Gastroesophageal sphincter (tissue), 4 donors: ENCODE measurements around the gene SLC25A21. TPM values are rescaled to one million over a fixed set of nuclear protein-coding genes. Genes with fewer than 3 reads are reported as not detected.

Source experiments
- ATAC-seq: fragments of 150-250 bp; one replicate; pipeline ENCODE4 v1.9.1; 2016; ENCODE audit warnings: mild to moderate bottlenecking, moderate library complexity
- H3K27ac ChIP-seq, 4 donors: fragments of 200-600 bp; sonication (generic) in 3 of 4; 1 replicate in 3 of 4; 2 replicates in 1 of 4; pipeline ENCODE4 v1.5.1; 2016 to 2019
- H3K27me3 ChIP-seq: fragments of 200-600 bp; sonication (generic); one replicate; pipeline ENCODE4 v1.5.1; 2019
- H3K36me3 ChIP-seq, 2 donors: fragments of 200-600 bp; sonication (generic); one replicate each; pipeline ENCODE4 v1.5.1; 2019; ENCODE audit warnings: control low read depth in 1 of 2
- H3K4me1 ChIP-seq, 3 donors: fragments of 200-600 bp; sonication (generic); 1 replicate in 2 of 3; 2 replicates in 1 of 3; pipeline ENCODE4 v1.5.1; 2016 to 2019; ENCODE audit warnings: control low read depth in 2 of 3
- H3K4me3 ChIP-seq, 2 donors: fragments of 200-600 bp; sonication (generic); one replicate each; pipeline ENCODE4 v1.5.1; 2019; ENCODE audit warnings: mild to moderate bottlenecking in 1 of 2, moderate library complexity in 1 of 2
- H3K9me3 ChIP-seq, 3 donors: fragments of 200-600 bp; sonication (generic); one replicate each; pipeline ENCODE4 v1.5.1; 2017 to 2019; ENCODE audit warnings: control low read depth in 2 of 3
- CTCF ChIP-seq, 4 experiments: fragments of 200-600 bp in 2 of 4; fragments of 450-650 bp in 2 of 4; sonication (generic) in 1 of 4; IDR thresholded peaks; one replicate each; pipeline ENCODE4 v1.5.1; 2017 to 2019; ENCODE audit warnings: antibody characterized with exemption in 4 of 4, mild to moderate bottlenecking in 2 of 4, moderate library complexity in 2 of 4
- EP300 ChIP-seq: sonication (generic); formaldehyde crosslinking; IDR thresholded peaks from one replicate; pipeline ENCODE4 v1.6.1; 2017; ENCODE audit warnings: antibody characterized with exemption, mild to moderate bottlenecking
- POLR2A ChIP-seq, 2 donors: fragments of 450-650 bp; IDR thresholded peaks; one replicate each; pipeline ENCODE4 v1.6.1; 2017; ENCODE audit warnings: antibody characterized with exemption in 2 of 2, mild to moderate bottlenecking in 2 of 2, moderate library complexity in 1 of 2
- POLR2AphosphoS5 ChIP-seq: sonication (generic); formaldehyde crosslinking; IDR thresholded peaks from one replicate; pipeline ENCODE4 v1.6.1; 2017; ENCODE audit warnings: antibody characterized with exemption
- WGBS, 2 donors: methylation state at CpG; one replicate each; pipeline ENCODE4 v1.1.5; 2018; ENCODE audit warnings: low coverage in 1 of 2; 5-methylcytosine and 5-hydroxymethylcytosine counted together
- total RNA-seq, 4 donors: library from RNA; depleted of rRNA; stranded (reverse); fragments of >200 nt; gene quantifications; one replicate each; pipeline ENCODE4 v1.1.0, GENCODE V29; 2016

Gene SLC25A21
- total RNA-seq, 4 donors from 2014 or later, result 0.40 to 1.5 (median 1.3) TPM

- no peak overlapping the region for H3K27ac ChIP-seq
- no peaks in the 10 kb centered on the region for H3K36me3 ChIP-seq
- no peak for ATAC-seq
- H3K9me3 ChIP-seq, result no peaks in the 10 kb centered on the region
- no peaks in the 10 kb centered on the region for H3K27me3 ChIP-seq
- WGBS, 2 donors, result 59 to 77% methylated on average over 3 of the region's 3 CpGs
- peaks cover 0 to 8% (median 0%) of the 10 kb centered on the region in 3 donors for H3K4me1 ChIP-seq
- no peak overlapping the region for H3K4me3 ChIP-seq
- TF ChIP-seq POLR2A (IDR thresholded peaks at IDR 0.05) (no peak), EP300 (no peak), CTCF (IDR thresholded peaks at IDR 0.05) (no peak), POLR2AphosphoS5 (no peak)
Observed at GRCh38 chr14:37037636-37038387, 134.6 kb downstream of the SLC25A21 start.

- WGBS, 2 donors, result 58 to 68% methylated on average over 4 of the region's 4 CpGs
- TF ChIP-seq POLR2AphosphoS5, result no peak
- no peak for TF ChIP-seq EP300
- no peak for TF ChIP-seq CTCF (IDR thresholded peaks at IDR 0.05)
- TF ChIP-seq POLR2A (IDR thresholded peaks at IDR 0.05), result no peak
- Histone ChIP-seq H3K9me3 (no peaks in the 10 kb centered on the region), H3K36me3 (no peaks in the 10 kb centered on the region), H3K27me3 (no peaks in the 10 kb centered on the region), H3K27ac (no peak overlapping the region), H3K4me3 (no peak overlapping the region), H3K4me1 (peaks cover 0 to 8% (median 0%) of the 10 kb centered on the region in 3 donors)
- ATAC-seq, result no peak
Observed at GRCh38 chr14:37036669-37037341, 135.6 kb downstream of the SLC25A21 start.

- no peaks in the 10 kb centered on the region for H3K27me3 ChIP-seq
- no peaks in the 10 kb centered on the region for H3K9me3 ChIP-seq
- no peaks in the 10 kb centered on the region for H3K36me3 ChIP-seq
- WGBS, 2 donors, result 92 to 100% methylated on average over 1 to 2 of the region's 2 CpGs
- H3K27ac ChIP-seq, result no peak overlapping the region
- TF ChIP-seq POLR2AphosphoS5, result no peak
- TF ChIP-seq EP300, result no peak
- no peak for TF ChIP-seq POLR2A (IDR thresholded peaks at IDR 0.05)
- no peak for TF ChIP-seq CTCF (IDR thresholded peaks at IDR 0.05)
- H3K4me1 ChIP-seq, result peaks cover 0 to 8% (median 0%) of the 10 kb centered on the region in 3 donors
- no peak for ATAC-seq
- H3K4me3 ChIP-seq, result no peak overlapping the region
Observed at GRCh38 chr14:37035401-37035800, 137.0 kb downstream of the SLC25A21 start.

GRCh38 chr14:37034410-37035285 lies 137.8 kb downstream of the SLC25A21 start:
- WGBS, 2 donors, result 56 to 67% methylated on average over 11 of the region's 11 CpGs
- Histone ChIP-seq H3K4me1 (peaks cover 0 to 8% (median 0%) of the 10 kb centered on the region in 3 donors), H3K27me3 (no peaks in the 10 kb centered on the region), H3K27ac (no peak overlapping the region), H3K9me3 (no peaks in the 10 kb centered on the region), H3K36me3 (no peaks in the 10 kb centered on the region), H3K4me3 (no peak overlapping the region)
- no peak for ATAC-seq
- TF ChIP-seq CTCF (IDR thresholded peaks at IDR 0.05) (no peak), POLR2A (IDR thresholded peaks at IDR 0.05) (no peak), EP300 (no peak), POLR2AphosphoS5 (peak; percentile 52)
